Stimulated activated CD8-positive, alpha-beta memory T cell treated with anti-CD3 and anti-CD28 coated beads, Interleukin-4, amount 100 ng/mL, for 4 hours (primary cell): ENCODE results near the gene FBXW10B.
"Not testable (repeated sequence)": the region's sequence is repeated elsewhere in the genome, so short reads cannot be mapped to it uniquely, and the experiment has no call there.

Experiments used
- DNase-seq, 2 donors: peaks; one replicate each; pipeline ENCODE4 v3.0.0-alpha.2; 2020; ENCODE audit warnings: low read depth in 2 of 2, low spot score in 1 of 2

FBXW10B gene

DNA sequence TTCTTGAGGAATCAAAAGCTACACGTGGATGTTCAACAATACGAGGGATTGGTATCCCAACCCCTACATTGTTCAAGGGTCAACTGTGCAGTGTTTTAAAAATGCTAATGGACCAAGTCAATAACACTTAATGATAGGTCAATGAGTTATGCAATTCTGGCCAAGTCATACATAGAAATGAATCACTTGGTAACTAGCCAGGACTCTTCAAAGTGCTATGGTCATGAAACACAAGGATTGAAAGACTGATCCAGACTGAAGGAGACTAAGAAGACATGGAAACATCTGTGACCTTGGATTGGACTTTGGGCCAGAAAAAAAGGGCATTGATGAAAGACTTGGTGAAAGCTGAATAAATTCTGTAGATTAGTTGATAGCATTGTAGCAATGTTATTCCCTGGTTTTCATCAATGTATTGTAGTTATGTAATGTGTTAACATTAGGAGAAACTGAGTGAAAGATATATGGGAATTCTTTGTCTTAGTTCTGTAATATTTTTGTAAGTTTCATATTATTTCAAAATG, 11.5 kb upstream of the FBXW10B start:
- not testable (repeated sequence) for DNase-seq

DNA sequence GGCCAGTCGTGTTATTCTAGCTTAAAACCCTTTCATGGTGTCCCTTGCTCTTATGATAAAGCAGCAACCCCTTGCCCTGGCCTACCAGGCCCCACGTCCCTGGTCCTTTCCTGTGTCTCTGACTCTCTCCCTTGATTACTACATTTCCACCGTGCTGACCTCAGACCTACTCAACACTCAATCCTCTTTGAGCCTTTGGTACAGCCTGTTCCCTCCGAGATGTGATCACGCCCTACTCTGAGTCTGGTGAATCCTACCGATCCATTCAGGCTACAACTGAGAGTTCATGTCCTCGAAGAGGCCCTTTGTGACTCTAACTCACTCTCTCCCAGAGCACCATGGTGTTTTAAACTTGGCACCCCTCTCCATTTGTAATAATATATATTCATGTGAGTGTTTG, 10.5 kb upstream of the FBXW10B start:
- not testable (repeated sequence) for DNase-seq

DNA sequence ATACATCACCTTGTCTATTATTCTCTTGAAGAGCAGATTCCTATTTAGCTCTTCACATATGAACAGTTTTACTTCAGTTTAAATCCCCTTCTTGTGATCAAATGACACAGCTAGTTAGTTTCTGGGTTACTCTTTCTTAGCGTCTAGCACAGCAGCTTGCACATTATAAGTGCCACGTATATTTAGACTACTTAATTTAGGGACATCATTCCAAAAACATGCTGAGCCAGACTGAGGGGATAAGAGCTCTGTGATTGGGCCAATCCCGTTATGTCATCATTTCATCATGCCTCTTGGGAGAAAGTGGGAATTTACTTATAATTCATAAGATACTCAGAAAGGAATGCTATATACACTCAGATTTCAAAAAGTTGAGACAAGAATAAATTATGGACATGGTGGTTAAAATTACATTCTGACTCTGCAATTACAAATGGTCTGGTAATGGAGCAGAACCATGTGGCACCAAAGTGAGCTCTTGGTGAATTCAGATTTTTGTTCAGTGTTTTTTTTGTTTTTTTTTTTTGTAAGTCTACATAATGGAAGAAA, 4.2 kb upstream of the FBXW10B start:
- not testable (repeated sequence) for DNase-seq

DNA sequence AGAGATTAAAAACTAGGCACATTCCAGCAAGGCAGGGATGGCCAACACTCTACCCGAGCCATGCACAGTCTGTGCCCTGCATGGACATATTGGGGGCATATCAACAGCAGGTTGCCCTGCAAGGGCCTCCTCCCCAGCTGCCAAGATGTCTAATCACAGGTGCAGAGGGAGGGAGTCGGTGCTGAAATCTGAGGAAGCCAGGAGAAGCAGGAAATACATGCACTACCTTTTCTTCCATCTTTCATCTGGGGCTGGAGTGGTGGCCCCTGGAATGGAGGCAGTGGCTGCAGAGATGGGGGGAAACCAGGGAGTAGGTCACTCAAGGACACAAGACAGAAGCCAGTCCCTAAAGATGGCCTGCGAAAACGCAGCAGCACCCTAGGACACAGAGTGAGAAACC, 3.8 kb upstream of the FBXW10B start:
- DNase-seq: not testable (repeated sequence)

DNA sequence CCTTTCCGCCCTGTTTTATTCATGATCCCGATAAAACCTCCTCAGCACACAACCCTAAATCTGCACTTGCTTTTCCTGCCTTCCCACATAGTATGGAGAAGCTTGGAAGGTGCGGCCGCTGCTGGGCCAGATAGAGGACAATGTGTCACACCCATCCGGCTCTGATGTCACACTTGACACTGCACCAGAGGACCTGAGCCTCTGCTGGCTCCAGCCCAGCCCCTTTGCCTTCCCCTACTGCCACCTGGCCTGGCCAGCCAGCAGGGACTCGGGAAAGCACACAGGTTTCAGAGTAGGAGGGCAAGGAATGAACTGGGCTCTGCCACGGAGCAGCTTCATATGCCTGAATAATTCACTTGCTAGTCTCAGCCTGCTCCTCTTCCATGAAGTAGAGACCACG, 2.6 kb upstream of the FBXW10B start:
- not testable (repeated sequence) for DNase-seq

DNA sequence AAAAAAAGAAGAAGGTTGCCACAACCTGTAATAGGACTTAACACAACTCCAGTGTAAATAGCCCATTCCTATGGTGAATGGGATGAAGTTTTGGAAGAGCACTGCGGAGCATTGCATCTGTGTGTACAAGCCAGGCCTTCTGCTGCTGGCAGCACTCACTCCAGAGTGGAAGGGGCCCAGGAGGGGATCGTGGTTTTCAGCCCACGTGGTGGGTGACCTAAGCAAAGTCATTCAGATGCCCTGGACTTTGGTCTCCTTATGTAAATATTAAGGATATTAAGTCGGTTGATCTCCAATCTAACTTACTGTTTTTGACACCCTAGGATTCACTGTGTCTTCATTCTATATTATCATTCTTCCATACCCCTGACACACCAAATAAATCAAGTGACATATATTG, 2.7 kb downstream of the FBXW10B start:
- DNase-seq: not testable (repeated sequence)

DNA sequence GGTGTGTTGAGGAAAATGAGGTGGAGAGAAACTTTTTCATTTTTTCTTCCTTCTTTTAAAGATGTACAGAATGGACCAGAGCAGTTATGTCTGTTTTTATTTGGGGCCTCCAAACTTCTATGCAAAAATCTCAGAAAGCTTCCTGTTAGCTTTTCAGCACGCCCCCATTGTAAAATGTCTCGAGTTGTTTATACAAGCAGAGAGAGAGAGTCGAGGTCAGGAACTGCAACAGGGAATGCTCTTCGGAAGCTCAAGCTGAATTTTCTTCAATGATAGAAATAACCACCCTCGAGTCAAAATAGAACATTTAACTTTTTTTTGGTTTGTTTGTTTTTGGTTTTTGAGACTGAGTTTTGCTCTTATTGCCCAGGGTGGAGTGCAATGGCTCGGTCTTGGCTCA, 3.7 kb downstream of the FBXW10B start:
- DNase-seq: not testable (repeated sequence)

DNA sequence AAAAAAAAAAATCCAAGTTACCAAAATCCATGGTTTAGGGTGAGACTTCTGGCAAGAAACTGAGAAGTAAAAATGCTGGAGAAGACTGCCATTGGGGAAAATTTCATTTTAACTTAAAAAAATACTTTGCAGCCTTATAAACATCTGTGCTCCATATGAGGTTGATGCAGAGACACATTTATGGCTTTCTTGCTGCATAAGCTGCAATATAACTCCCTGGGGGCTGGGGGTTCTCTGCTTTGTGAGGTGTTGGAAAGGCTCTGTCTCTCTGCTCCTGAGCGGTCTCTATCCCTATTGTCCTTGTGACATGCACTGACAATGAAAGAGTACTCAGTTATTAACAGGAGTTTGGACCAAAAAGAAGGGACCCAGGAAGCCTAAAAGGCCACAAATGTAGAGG, 6.4 kb downstream of the FBXW10B start:
- not testable (repeated sequence) for DNase-seq

DNA sequence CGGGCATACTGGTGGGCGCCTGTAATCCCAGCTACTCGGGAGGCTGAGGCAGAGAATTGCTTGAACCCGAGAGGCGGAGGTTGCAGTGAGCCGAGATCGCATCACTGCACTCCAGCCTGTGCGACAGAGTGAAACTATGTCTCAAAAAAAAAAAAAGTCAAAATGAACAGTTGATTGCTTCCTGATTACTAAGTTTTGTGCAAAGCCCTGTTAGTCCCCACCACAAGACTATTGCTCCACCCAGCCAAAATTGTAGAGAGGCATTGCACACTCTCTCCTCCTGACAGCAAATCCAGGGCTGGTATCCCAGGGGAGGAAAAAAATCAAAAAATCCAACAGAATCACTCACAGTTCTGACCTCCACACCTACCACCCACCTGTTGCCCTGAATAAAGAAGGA, 26.5 kb downstream of the FBXW10B start:
- not testable (repeated sequence) for DNase-seq

DNA sequence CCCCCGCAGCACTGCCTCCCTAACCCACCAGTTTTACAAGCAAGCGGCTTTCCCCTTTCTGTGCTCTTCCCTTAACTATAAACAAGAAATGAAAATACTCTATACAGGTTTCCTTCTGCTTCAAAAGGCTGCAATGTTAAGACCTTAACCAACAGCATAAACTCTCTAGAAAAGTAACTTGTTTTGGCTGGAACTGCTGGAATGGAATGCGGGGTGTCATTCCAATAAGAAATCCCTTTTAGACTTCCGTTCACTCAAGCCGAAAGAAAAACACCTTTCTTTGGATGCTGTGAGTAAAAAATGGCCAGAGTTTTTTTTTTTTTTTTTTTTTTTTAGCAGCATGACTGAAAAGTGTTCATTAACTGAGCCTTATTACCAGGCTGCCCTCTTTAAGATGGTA, 27.5 kb downstream of the FBXW10B start:
- DNase-seq: not testable (repeated sequence)

DNA sequence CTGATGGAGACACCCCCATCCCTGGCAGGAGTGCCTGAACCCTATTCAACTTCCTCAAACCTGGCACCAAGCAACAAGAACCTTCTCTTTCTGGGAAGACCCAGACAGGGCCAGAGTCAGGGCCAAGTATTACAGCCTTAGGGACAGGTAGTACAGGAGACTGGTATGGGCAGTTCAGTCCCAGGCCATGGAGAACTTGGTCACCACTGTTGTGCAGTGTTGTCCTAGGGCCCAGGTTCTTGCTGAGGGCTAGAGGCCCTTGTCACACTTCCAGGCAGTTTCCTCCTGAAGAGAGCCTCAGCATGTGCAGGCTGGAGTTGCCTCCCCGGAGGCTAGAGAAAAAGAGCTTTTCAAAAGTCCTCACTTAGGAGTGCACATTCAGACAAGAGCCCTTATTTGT, 28.7 kb downstream of the FBXW10B start:
- not testable (repeated sequence) for DNase-seq

DNA sequence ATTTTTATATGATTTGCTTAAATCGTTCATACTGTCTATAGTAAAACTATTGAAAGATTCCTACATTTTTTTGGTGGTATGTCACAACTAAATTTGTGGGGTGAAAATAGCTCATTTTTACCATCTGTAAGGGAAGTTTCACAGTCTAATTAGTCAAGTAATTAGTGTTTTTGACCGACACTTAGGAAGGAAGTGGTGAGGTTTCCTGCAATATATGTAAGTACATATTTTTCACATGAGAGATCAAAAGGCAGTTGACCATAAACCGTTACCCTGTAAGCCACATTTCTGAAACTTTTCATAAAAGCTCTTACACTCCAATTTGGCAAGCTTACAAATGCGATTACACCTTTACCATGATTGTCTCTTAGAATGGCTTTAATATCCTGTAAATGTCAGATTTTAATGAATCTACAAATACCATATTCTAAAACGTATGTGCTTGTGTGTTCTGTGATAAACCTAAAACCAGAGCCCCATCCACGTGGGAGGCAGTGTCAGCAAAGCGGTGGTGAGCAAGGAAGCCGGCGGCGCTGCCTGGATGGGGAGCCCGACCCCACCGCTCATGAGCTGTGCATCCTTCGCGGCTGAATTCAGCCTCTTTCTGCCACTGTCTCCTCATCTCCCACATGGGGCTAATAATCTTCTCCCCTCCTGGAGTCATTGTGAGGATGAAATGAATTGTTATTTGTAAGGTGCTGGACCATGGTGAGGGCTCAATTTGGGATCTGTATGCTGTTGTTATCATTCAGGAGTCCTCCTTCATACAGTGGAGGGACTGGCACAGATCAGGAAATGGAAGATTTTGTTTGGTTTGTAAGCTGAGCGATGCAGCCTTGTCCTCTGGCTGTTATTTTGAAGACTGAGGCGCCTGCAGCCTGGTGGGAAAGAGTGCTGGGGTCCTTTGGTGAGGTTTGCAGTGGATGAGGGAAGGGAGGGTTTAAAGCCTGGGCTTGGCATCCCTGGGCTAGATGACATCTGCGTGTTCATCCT, 29.7 kb downstream of the FBXW10B start:
- DNase-seq: not testable (repeated sequence)

DNA sequence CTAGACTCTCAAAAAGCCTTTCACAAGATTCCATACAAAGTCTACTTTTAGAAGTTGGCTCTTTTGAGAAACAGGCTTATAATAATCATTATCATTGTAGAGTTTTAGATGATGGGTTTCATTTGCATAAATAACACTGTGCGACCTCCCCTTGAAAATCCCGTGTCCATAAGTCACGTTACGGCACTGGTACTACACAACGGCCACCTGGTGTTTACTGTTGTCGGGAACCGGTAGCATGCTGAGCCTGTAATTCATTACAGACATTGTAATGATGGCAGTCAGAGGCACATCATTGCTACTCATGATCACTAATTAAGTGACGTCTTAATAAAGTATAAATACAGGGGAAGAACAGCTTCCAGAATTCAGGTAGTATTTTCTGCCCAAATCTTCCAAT, 31.5 kb downstream of the FBXW10B start:
- DNase-seq: not testable (repeated sequence)

DNA sequence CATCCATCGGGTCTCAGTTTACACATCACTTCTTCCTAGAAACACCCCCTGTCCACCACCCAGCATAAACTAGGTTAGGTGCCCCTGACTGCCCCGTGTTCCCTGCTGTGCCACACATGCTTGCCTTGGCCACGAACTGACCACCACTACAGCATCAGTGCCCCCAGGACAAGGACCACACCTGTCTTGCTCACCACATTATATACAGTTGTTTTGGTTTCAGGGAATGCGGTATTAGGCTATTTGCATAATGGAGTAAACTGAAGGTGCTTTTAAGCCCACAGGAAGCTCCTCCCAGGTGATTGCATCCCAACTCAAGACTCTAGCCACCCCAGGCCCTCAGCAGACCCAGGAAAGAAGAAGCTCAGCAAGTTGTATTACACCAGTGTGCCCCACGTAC, 36.2 kb downstream of the FBXW10B start:
- DNase-seq: not testable (repeated sequence)

DNA sequence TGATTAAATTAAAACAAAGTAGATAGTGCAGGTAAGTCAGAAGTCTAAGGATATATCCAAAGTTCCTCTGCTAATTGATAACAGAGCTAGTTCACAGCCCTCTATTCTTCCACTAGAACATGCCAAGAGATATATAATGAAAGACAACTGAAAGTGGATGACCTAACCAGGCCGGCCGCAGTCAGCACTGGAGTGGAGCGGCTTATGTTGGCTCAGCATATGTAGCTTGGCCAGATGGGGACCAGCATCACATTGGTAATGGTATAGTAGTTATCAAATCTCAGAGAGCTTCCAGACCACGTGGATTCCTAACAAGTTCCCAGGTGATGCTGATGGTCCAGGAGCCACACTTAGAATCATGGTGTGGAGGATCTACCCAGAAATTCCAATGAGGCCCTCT, 38.0 kb downstream of the FBXW10B start:
- not testable (repeated sequence) for DNase-seq

DNA sequence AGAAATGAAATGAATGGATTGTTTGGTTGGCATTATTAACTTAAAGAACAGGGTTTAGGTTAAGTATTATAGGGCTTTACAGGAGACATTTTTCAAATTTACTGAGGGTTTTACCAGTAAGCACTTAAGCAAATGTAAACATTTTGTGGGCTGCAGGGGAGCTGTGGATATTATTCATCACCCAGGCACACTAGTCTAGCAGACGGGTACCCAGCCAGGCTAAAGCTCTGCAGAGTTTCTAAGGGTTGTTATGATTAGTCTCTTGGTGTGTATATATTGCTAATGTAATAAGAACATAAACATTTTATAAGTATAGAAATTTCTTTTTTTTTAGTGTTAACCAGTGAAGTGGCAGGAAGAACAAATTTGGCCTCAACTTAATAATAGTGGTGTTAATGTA, 42.7 kb downstream of the FBXW10B start:
- DNase-seq: not testable (repeated sequence)

DNA sequence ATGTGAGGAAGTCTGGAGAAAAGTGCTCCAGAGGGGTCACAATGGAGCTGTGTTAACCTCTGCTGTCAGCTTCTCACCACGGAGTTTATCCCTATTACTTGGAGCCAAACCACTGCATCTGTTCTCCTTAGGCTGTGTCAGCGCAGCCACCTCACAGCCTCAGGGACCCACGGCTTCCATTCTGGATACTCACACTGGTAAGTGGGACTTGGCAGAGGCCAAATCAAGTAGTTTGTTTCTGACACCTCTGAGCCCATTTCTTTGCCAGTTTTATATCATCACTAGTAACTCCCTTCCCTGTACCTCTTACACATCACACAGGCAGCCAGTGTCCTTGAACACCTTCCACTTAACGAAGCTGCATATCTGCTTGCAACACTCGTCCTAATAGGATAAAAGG, 44.8 kb downstream of the FBXW10B start:
- DNase-seq: not testable (repeated sequence)

DNA sequence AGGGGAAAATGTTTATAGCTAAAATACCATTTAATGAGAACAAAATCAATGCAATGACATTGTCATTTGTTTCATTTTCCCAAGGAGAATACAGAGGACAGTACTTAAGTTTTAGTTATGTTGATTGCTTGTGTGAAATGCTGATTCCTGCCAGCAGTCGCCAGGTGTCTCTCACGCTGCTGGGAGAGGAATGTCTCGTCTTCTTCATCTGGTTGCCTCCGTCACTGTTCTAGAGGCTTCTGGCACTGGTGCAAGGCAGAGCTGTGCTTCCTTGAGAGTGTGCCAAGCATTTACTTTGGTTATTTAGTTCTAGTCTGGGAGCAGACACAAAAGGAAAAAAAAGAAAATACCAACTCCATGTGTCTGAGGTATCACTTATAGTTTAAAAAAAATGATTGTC, 45.6 kb downstream of the FBXW10B start:
- not testable (repeated sequence) for DNase-seq
